Chondrocyte (in vitro differentiated cells): ENCODE measurements around the gene ZNF888. TPM values are rescaled to one million over a fixed set of nuclear protein-coding genes. Genes with fewer than 3 reads are reported as not detected.
"Not testable (repeated sequence)": the region's sequence is repeated elsewhere in the genome, so short reads cannot be mapped to it uniquely, and the experiment has no call there.

ENCODE experiments used
- DNase-seq: peaks from one replicate; pipeline ENCODE4 v3.0.0; 2021; ENCODE audit warnings: mixed read lengths, low spot score
- H3K27ac Mint-ChIP-seq: one replicate; pipeline ENCODE4 v1.8.0; 2021; ENCODE audit warnings: mild to moderate bottlenecking, moderate library complexity, mixed read lengths; ENCODE audit not compliant: unreplicated experiment
- H3K27me3 Mint-ChIP-seq: 2 replicates; pipeline ENCODE4 v1.8.0; 2021; ENCODE audit warnings: low read depth, mixed read lengths
- H3K36me3 Mint-ChIP-seq: 2 replicates; pipeline ENCODE4 v1.8.0; 2021; ENCODE audit warnings: low read depth, mixed read lengths
- H3K4me1 Mint-ChIP-seq: 2 replicates; pipeline ENCODE4 v1.8.0; 2021; ENCODE audit warnings: low read depth, mild to moderate bottlenecking, mixed read lengths
- H3K4me3 Mint-ChIP-seq: one replicate; pipeline ENCODE4 v1.8.0; 2021; ENCODE audit warnings: mild to moderate bottlenecking, moderate library complexity, mixed read lengths; ENCODE audit not compliant: unreplicated experiment
- H3K9me3 Mint-ChIP-seq: 2 replicates; pipeline ENCODE4 v1.8.0; 2021; ENCODE audit warnings: low read depth, mixed read lengths
- total RNA-seq: library from RNA; stranded (reverse); gene quantifications from 3 replicates; pipeline ENCODE4 v1.2.1, GENCODE V29; 2021
- TF ChIP-seq, protein P1 (sequence below): fragments of 200-600 bp; sonication (generic); IDR thresholded peaks from 2 replicates; pipeline ENCODE4 v1.5.0; 2021; ENCODE audit warnings: antibody characterized with exemption, mild to moderate bottlenecking, moderate library complexity

ZNF888 gene
- total RNA-seq, 1 donor from 2014 or later = 4.4 TPM

DNA sequence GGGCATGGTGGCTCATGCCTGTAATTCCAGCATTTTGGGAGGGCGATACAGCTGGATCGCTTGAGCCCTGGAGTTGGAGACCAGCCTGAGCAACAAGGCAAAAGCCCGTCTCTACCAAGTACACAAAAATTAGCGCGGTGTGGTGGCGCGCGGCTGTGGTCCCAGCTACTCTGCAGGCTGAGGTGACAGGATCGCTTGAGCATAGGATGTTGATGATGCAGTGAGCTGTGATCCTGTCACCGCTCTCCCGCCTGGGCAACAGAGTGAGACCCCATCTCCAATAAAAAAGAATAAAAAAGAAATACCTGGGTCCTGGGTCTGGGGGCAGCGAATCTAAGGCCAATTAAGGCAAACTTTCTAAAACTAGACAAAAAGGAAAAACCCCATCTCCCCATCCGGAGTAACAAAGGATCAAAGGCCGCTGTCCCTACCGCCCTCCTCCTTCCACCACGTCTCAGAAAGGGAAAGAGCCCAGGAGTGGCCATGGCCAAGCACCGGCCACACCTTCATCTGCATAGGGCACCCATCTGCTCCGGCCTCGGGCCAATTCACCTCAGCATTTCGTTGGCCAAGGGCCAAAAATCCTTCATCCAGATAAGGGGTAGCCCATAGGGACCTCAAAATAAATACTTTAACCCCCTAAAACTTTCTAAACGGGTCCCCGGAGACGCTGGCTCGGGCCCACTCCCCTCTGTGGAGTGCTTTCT lies 26.6 kb downstream of the ZNF888 start:
- H3K9me3 Mint-ChIP-seq = no peaks in the 10 kb centered on the region
- peak overlapping the region; percentile 96 for H3K27ac Mint-ChIP-seq
- peaks cover 15% of the 10 kb centered on the region for H3K36me3 Mint-ChIP-seq
- DNase-seq = no peak
- peak overlapping the region; percentile 88 for H3K4me3 Mint-ChIP-seq
- peaks cover 30% of the 10 kb centered on the region for H3K4me1 Mint-ChIP-seq
- TF ChIP-seq, protein P1, sequence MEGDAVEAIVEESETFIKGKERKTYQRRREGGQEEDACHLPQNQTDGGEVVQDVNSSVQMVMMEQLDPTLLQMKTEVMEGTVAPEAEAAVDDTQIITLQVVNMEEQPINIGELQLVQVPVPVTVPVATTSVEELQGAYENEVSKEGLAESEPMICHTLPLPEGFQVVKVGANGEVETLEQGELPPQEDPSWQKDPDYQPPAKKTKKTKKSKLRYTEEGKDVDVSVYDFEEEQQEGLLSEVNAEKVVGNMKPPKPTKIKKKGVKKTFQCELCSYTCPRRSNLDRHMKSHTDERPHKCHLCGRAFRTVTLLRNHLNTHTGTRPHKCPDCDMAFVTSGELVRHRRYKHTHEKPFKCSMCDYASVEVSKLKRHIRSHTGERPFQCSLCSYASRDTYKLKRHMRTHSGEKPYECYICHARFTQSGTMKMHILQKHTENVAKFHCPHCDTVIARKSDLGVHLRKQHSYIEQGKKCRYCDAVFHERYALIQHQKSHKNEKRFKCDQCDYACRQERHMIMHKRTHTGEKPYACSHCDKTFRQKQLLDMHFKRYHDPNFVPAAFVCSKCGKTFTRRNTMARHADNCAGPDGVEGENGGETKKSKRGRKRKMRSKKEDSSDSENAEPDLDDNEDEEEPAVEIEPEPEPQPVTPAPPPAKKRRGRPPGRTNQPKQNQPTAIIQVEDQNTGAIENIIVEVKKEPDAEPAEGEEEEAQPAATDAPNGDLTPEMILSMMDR = no peak
- no peaks in the 10 kb centered on the region for H3K27me3 Mint-ChIP-seq

DNA sequence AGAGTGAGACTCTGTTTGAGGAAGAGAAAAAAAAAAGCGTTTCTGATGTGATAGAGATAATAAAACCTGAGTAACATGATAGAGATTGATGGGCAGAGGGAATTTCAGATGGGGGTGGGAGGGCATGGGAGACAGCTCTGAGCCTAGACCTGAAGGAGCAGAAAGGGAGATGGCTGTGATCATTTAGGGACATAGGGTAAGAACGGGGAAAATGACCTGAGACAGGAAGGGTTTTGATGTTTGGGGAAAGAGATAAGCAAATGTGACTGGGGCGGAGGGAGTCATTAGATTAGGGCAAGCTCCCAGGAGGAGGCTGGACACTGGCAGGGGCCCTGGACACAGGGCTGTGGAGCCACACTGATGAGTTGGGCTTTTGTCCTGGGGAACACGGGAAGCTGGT lies 31.9 kb downstream of the ZNF888 start:
- TF ChIP-seq, protein P1 = no peak
- H3K27ac Mint-ChIP-seq = no peak overlapping the region
- DNase-seq = no peak
- H3K4me1 Mint-ChIP-seq = peaks cover 8% of the 10 kb centered on the region
- H3K36me3 Mint-ChIP-seq = peaks cover 55% of the 10 kb centered on the region
- peaks cover 5% of the 10 kb centered on the region for H3K9me3 Mint-ChIP-seq
- no peak overlapping the region for H3K4me3 Mint-ChIP-seq
- H3K27me3 Mint-ChIP-seq = no peaks in the 10 kb centered on the region

DNA sequence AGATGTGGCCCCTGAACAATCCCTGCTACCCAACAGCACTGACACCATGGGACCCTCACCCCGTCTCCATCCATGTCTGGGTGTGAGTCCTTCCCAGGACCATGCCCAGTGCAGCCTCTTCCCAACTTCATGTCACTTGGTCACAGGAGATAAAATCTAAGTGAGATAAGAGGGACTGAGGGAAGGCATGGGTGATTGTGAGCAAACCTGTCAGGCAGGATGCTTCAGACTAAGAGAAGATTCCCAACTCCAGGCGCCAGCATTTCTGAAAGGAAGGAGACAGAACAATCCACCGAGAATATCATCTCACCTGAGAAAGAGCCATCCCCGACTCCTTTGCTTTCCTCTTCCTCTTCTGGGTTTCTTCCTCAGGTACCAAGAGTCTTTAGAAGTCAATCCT lies 33.3 kb downstream of the ZNF888 start:
- no peak for DNase-seq
- no peak overlapping the region for H3K4me3 Mint-ChIP-seq
- TF ChIP-seq, protein P1 = no peak
- H3K36me3 Mint-ChIP-seq = peaks cover 62% of the 10 kb centered on the region
- no peaks in the 10 kb centered on the region for H3K27me3 Mint-ChIP-seq
- no peak overlapping the region for H3K27ac Mint-ChIP-seq
- H3K9me3 Mint-ChIP-seq = peaks cover 6% of the 10 kb centered on the region
- H3K4me1 Mint-ChIP-seq = peaks cover 7% of the 10 kb centered on the region

DNA sequence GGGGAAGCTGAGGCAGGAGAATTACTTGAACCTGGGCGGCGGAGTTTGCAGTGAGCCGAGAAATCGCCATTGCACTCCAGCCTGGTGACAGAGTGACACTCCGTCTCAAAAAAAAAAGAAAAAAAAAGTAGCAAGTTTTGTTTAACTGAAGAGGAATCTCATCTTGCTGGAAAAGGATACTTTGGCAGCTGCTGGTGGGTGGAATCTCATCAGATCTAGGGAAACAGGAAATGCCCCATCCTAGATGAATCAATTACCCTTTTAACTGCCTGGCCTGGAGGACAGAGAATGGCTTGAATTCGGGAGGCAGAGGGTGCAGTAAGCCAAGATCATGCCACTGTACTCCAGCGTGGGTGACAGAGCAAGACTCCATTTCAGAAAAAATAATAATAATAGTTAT lies 34.2 kb downstream of the ZNF888 start:
- TF ChIP-seq, protein P1 = no peak
- no peaks in the 10 kb centered on the region for H3K27me3 Mint-ChIP-seq
- H3K4me3 Mint-ChIP-seq = no peak overlapping the region
- H3K9me3 Mint-ChIP-seq = peaks cover 8% of the 10 kb centered on the region
- no peak overlapping the region for H3K27ac Mint-ChIP-seq
- DNase-seq = no peak
- H3K4me1 Mint-ChIP-seq = peaks cover 4% of the 10 kb centered on the region
- peaks cover 70% of the 10 kb centered on the region for H3K36me3 Mint-ChIP-seq

DNA sequence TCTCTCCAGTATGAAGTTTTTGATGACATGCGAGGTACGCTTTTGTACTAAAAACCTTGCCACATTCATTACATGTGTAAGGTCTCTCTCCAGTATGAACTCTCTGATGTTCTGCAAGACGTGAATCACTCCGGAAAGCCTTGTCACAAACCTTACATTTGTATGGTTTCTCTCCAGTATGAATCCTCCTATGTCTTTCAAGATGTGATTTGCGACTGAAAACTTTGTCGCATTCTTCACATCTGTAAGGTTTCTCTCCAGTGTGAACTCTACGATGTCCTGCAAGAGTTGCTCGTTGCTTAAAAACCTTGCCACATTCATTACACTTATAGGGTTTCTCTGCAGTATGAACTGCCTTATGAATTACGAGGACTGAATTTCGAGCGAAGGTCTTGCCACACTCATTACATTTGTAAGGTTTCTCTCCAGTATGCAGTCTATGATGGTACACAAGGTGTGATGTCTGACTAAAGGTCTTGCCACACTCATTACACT lies 42.3 kb downstream of the ZNF888 start:
- Mint-ChIP-seq H3K27ac (no peak overlapping the region), H3K27me3 (no peaks in the 10 kb centered on the region), H3K36me3 (peaks cover 76% of the 10 kb centered on the region), H3K9me3 (peaks cover 55% of the 10 kb centered on the region), H3K4me3 (no peak overlapping the region), H3K4me1 (no peaks in the 10 kb centered on the region)
- TF ChIP-seq, protein P1 = no peak
- no peak for DNase-seq

DNA sequence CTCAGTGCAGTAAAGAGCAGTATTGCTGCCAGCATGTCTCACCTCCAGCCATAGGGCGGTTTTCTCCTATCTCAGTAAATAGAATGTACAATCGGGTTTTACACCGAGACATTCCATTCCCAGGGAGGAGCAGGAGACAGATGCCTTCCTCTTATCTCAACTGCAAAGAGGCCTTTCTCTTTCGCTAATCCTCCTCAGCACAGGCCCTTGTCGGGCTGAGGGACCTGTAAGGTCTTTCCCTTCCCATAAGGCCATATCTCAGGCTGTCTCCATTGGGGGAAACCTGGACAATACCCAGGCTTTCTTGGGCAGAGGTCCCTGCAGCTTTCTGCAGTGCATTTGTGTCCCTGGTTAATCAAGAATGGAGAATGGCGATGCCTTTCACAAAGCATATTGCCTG lies 50.2 kb downstream of the ZNF888 start:
- not testable (repeated sequence) for DNase-seq, H3K4me3 Mint-ChIP-seq, H3K27me3 Mint-ChIP-seq, H3K4me1 Mint-ChIP-seq, H3K27ac Mint-ChIP-seq
- peaks cover 14% of the 10 kb centered on the region for H3K36me3 Mint-ChIP-seq
- peaks cover 16% of the 10 kb centered on the region for H3K9me3 Mint-ChIP-seq
